GM12878 (cell line): ENCODE results near the gene CPA4. TPM values are rescaled to one million over a fixed set of nuclear protein-coding genes. Genes with fewer than 3 reads are reported as not detected.

Source experiments
- ATF7 ChIP-seq: fragments of 450-650 bp; IDR thresholded peaks from 2 replicates; pipeline ENCODE4 v1.6.1; 2016; ENCODE audit warnings: low read depth, mild to moderate bottlenecking
- BRCA1 ChIP-seq: IDR thresholded peaks from 2 replicates; pipeline ENCODE4 v1.6.1; 2011; ENCODE audit warnings: low read depth, low read length, improper control_type of control experiment
- EED ChIP-seq: sonication (generic); IDR thresholded peaks from 2 replicates; pipeline ENCODE4 v1.6.1; 2016; ENCODE audit warnings: antibody characterized with exemption, low read depth
- KDM1A ChIP-seq: fragments of 200-600 bp; sonication (generic); IDR thresholded peaks from 2 replicates; pipeline ENCODE4 v1.6.1; 2016; ENCODE audit warnings: borderline replicate concordance
- MXI1 ChIP-seq: fragments of 150-350 bp; IDR thresholded peaks from 2 replicates; pipeline ENCODE4 v1.6.1; 2011; ENCODE audit warnings: low read depth, mild to moderate bottlenecking, inconsistent platforms, low read length, improper control_type of control experiment
- MYC ChIP-seq: IDR thresholded peaks from 2 replicates; pipeline ENCODE4 v1.6.1; 2011; ENCODE audit warnings: mild to moderate bottlenecking, low read length, moderate library complexity, inconsistent platforms; ENCODE audit not compliant: insufficient read depth, insufficient replicate concordance, insufficient read length, severe bottlenecking
- NR2C1 ChIP-seq: fragments of 450-650 bp; IDR thresholded peaks from 2 replicates; pipeline ENCODE4 v1.6.1; 2017; ENCODE audit warnings: antibody characterized with exemption, mild to moderate bottlenecking, moderate library complexity
- PKNOX1 ChIP-seq: fragments of 450-650 bp; IDR thresholded peaks from 2 replicates; pipeline ENCODE4 v1.6.1; 2016; ENCODE audit warnings: mild to moderate bottlenecking
- POLR2AphosphoS2 ChIP-seq: IDR thresholded peaks from 2 replicates; pipeline ENCODE4 v1.6.1; 2011; ENCODE audit warnings: low read depth, mild to moderate bottlenecking, low read length, improper control_type of control experiment, moderate library complexity
- POLR2AphosphoS5 ChIP-seq: IDR thresholded peaks from 2 replicates; pipeline ENCODE4 v1.6.1; 2011; ENCODE audit warnings: mild to moderate bottlenecking, low read length, inconsistent platforms
- SUPT20H ChIP-seq: IDR thresholded peaks from 2 replicates; pipeline ENCODE4 v1.6.1; 2011; ENCODE audit warnings: low read depth, mild to moderate bottlenecking, low read length, moderate library complexity, borderline replicate concordance; ENCODE audit not compliant: control insufficient read depth
- YBX1 ChIP-seq: fragments of 450-650 bp; IDR thresholded peaks from 2 replicates; pipeline ENCODE4 v1.6.1; 2016; ENCODE audit warnings: antibody characterized with exemption
- YY1 ChIP-seq: IDR thresholded peaks from 2 replicates; pipeline ENCODE4 v1.6.1; 2011; ENCODE audit warnings: low read depth, mild to moderate bottlenecking, low read length
- ZNF687 ChIP-seq: fragments of 450-650 bp; IDR thresholded peaks from 2 replicates; pipeline ENCODE4 v1.6.1; 2017; ENCODE audit warnings: mild to moderate bottlenecking, moderate library complexity
- polyA plus RNA-seq, 11 experiments: library from polyadenylated mRNA; depleted of rRNA in 4 of 11; unstranded in 6 of 11; stranded (reverse) in 5 of 11; fragments of >200 nt; fragmentation: Nextera tagmentation in 4 of 11; fragmentation: Illumina TruSeq in 1 of 11; extraction: Ambion mirVana in 4 of 11; extraction: Trizol in 1 of 11; gene quantifications; 1 replicate in 1 of 11; 2 replicates in 10 of 11; pipeline versions ENCODE4 v1.2.1 to v1.2.3, GENCODE V29; 2011 to 2016; ENCODE audit warnings: inconsistent platforms in 2 of 11, missing spikeins in 2 of 11, low read depth in 1 of 11
- total RNA-seq, 4 experiments: library from RNA; depleted of rRNA in 3 of 4; stranded (reverse); fragments of >200 nt in 3 of 4; fragmentation: Illumina TruSeq in 1 of 4; extraction: Trizol in 1 of 4; gene quantifications; 2 replicates each; pipeline versions ENCODE4 v1.2.1 to v1.2.3, GENCODE V29; 2013 to 2021
- TF ChIP-seq, protein P1 (sequence below): fragments of 450-650 bp; IDR thresholded peaks from 2 replicates; pipeline ENCODE4 v1.6.1; 2017; ENCODE audit warnings: antibody characterized with exemption, mild to moderate bottlenecking, moderate library complexity
- TF ChIP-seq, protein P2 (sequence below): fragments of 450-650 bp; IDR thresholded peaks from 2 replicates; pipeline ENCODE4 v1.6.1; 2017; ENCODE audit warnings: low read depth, mild to moderate bottlenecking, moderate library complexity
- TF ChIP-seq, protein P3 (sequence below): IDR thresholded peaks from 2 replicates; pipeline ENCODE4 v1.6.1; 2012; ENCODE audit warnings: low read depth, low read length, improper control_type of control experiment

Gene CPA4
- total and polyA plus RNA-seq, 10 of the 15 experiments (the other 5 are each of a cell fraction or from before 2014, with no cell fraction given), result 0.05 to 0.35 (median 0.18) TPM; not detected in 1

DNA sequence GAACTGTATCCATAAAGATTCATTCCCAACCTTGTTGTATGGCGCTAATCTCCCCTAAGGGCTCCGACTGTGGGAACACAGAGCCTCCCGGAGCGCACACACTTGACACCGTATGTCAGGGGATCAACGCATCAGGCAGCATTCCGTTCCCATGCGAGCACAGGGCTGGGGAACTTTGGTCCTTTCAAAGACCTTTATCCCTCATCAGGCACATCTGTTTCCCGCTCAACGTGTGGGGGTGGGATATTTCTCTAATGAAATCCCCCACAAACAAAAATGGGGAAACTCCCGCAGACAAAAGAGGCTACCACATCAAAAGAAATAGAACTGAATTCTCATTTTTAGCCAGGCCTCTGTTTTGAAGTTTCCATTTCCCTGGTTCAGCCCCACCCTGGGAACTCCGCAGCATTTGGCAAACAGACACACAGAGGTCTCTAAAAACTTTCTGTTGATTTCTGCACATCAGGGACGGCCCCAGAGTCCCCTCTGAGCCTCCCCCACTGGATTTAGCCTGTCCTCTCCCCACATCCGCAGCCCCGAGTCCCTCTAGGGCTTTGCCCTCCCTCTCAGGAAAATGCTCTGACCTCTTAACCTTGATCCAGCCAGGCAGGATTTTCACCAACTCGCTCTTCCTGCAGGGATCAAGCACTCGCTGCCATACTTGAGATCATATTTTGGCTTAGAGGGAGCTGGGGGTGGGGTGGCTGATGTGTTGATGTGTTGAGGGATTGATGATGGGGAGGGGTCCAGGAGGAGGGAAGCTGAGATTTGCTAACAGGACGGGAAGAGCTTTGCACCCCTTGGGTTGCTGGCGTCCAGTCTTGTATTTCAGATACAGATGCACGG, 58.2 kb downstream of the CPA4 start (continued):
- TF ChIP-seq NR2C1 (no peak), YY1 (peak; percentile 19; the same call in 1 of the 2 replicates), ATF7 (no peak), PKNOX1 (no peak), SUPT20H (no peak), ZNF687 (no peak), BRCA1 (no peak), YBX1 (no peak), KDM1A (no peak), MXI1 (no peak), POLR2AphosphoS2 (no peak), POLR2AphosphoS5 (no peak), MYC (no peak), EED (peak; percentile 83)
- TF ChIP-seq, protein P1, sequence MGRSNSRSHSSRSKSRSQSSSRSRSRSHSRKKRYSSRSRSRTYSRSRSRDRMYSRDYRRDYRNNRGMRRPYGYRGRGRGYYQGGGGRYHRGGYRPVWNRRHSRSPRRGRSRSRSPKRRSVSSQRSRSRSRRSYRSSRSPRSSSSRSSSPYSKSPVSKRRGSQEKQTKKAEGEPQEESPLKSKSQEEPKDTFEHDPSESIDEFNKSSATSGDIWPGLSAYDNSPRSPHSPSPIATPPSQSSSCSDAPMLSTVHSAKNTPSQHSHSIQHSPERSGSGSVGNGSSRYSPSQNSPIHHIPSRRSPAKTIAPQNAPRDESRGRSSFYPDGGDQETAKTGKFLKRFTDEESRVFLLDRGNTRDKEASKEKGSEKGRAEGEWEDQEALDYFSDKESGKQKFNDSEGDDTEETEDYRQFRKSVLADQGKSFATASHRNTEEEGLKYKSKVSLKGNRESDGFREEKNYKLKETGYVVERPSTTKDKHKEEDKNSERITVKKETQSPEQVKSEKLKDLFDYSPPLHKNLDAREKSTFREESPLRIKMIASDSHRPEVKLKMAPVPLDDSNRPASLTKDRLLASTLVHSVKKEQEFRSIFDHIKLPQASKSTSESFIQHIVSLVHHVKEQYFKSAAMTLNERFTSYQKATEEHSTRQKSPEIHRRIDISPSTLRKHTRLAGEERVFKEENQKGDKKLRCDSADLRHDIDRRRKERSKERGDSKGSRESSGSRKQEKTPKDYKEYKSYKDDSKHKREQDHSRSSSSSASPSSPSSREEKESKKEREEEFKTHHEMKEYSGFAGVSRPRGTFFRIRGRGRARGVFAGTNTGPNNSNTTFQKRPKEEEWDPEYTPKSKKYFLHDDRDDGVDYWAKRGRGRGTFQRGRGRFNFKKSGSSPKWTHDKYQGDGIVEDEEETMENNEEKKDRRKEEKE, result no peak
- TF ChIP-seq, protein P2, sequence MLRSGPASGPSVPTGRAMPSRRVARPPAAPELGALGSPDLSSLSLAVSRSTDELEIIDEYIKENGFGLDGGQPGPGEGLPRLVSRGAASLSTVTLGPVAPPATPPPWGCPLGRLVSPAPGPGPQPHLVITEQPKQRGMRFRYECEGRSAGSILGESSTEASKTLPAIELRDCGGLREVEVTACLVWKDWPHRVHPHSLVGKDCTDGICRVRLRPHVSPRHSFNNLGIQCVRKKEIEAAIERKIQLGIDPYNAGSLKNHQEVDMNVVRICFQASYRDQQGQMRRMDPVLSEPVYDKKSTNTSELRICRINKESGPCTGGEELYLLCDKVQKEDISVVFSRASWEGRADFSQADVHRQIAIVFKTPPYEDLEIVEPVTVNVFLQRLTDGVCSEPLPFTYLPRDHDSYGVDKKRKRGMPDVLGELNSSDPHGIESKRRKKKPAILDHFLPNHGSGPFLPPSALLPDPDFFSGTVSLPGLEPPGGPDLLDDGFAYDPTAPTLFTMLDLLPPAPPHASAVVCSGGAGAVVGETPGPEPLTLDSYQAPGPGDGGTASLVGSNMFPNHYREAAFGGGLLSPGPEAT, result peak; percentile 71; the same call in 1 of the 2 replicates
- TF ChIP-seq, protein P3, sequence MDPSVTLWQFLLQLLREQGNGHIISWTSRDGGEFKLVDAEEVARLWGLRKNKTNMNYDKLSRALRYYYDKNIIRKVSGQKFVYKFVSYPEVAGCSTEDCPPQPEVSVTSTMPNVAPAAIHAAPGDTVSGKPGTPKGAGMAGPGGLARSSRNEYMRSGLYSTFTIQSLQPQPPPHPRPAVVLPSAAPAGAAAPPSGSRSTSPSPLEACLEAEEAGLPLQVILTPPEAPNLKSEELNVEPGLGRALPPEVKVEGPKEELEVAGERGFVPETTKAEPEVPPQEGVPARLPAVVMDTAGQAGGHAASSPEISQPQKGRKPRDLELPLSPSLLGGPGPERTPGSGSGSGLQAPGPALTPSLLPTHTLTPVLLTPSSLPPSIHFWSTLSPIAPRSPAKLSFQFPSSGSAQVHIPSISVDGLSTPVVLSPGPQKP, result no peak
